ENCODE measurements around the gene SELENOI.

- TF ChIP-seq CTCF (IDR thresholded peaks at IDR 0.05) (no peak), EZH2 (IDR thresholded peaks at IDR 0.05) (no peak)
Measured at GRCh38 chr2:26333293-26333692, 12.7 kb upstream of the SELENOI start.
